Measurements from ENCODE around the gene EIF6.

Gene EIF6

DNA sequence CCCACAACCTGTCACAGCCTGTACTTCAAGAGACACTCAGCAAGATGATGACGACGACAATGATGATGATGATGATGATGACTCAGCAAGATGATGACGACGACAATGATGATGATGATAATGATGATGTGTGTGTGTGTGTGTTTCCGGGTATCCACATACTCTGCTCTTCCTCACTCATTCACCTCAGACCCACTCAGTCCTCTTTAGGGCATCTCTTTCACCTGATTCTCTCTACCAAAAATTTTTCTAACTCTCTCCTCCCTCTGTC, 1.2 kb upstream of the EIF6 start:
- DNase-seq = no peak
- in situ Hi-C loops (cut with HindIII; ENCODE audit: low pct_ligation_motif_present, low pct_unique_long_range_greater_than_20kb, low sequenced_read_pairs) = no loop called here

DNA sequence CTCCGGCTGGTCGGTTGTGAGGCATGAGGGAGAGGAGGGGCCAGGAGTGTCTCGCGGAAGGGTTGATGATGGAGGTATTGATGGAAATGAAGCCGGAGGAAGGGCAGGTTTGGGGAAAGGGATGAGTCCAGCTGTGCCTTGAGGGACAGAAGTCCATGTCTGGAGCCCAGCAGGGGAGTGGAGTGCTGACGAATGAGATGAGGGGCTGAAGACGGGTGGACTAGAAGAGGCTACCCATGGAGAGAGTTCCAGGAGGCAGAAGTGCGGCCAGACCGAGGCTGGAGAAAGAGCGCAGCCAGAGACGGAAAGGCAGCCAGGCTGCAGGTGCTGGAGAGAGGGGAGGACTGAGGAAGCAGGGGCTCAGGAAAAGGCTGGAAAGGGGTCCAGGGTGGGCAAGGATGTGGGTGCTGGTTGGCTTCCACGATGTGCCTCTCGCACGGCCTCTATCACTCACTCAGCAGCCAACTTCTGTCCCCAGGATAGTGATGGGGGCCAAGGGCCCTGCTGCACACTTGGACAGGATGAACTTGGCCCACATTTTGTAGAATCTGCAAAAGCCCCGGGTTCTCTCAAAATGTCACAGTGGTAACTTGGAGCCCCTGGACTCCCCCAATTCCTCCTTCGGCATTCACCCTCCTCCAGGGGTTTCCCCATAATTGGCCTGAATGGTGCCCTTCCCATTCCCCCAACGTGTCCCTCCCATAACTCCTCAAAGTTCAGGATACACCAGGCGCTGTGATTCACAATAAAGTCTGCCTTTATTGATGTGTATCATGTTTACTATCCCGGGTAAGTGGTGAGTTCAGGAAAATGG, 627 bp upstream of the EIF6 start:
- no peak for DNase-seq

DNA sequence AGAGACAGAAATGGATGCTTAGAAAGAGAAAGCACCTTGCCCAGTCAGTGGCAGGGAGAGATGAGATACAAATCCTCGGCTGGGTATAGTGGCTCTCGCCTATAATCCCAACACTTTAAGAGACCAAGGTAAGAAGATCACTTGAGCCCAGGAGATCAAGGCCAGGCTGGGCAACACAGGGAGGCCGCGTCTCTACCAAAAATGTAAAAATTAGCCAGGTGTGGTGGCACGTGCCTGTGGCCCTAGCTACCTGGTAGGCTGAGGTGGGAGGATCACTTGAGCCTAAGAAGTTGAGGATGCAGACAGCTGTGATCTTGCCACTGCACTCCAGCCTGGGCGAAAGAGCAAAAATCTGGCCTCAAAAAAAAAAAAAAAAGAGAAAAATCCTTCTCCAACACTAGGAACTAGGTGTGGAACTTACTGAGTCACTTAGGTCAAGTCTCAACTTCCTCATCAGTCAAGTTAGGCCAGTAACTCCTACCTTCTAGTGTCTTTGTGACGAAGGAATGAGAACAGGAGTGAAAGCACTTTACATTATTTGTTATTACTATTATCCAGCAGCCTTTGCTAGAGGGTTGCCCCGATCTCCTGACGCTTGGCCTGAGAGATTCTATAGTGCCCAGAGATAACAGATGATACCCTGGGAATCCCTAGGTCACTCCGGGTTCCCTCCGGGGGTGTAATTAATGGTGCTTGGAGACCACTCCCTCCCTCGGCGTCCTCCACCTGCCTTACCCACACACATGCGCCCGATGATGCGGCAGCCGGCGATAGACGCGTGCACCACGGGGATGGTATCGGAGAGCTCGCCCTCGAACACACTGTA, 918 bp downstream of the EIF6 start:
- in situ Hi-C loops (cut with HindIII; ENCODE audit: low pct_ligation_motif_present, low pct_unique_long_range_greater_than_20kb, low sequenced_read_pairs) = no loop called here
- DNase-seq = no peak

More for the DNA sequence above, 627 bp upstream of the EIF6 start:
- in situ Hi-C loops (cut with HindIII; ENCODE audit: low pct_ligation_motif_present, low pct_unique_long_range_greater_than_20kb, low sequenced_read_pairs) = no loop called here

DNA sequence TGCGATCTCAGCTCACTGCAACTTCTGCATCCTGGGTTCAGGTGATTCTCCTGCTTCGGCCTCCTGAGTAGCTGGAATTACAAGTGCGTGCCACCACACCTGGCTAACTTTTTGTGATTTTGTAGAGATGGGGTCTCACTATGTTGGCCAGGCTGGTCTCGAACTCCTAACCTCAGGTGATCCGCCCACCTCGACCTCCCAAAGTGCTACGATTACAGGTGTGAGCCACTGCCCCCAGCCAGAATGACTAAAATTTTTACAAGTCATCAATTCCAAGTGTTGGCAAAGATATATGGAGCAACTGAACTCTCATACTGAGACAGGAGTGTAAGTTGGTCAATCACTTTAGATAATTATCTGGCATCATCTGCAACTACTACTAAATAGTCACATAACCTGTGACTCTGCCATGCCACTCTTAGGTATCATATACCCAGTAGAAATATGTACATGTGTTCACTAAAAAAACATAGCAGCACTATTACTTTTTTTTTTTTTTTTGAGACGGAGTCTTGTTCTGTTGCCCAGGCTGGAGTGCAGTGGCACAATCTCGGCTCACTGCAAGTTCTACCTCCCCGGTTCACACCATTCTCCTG, 3.0 kb downstream of the EIF6 start:
- DNase-seq = no peak
- in situ Hi-C loops (cut with HindIII; ENCODE audit: low pct_ligation_motif_present, low pct_unique_long_range_greater_than_20kb, low sequenced_read_pairs) = no loop called here

DNA sequence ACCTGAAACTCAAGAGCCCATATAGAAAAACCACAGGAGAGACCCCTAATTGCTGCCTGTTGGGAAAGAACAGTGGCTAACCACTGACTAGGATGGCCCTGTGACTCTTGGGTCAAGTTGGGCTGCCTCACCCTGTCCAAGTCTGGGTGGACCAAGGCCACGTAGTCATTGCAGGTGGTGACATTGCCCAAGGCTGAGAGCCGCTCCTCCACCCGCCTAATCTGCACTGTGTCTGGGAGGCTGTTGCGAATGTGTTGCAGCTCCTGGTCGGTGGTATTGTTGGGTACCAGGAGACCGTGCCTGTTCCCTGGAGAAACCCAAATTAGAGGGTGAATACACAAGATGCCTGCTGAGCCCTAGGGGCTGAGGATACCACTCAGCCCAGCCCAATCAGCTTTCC, 4.0 kb downstream of the EIF6 start:
- in situ Hi-C loops (cut with HindIII; ENCODE audit: low pct_ligation_motif_present, low pct_unique_long_range_greater_than_20kb, low sequenced_read_pairs) = no loop called here
- no peak for DNase-seq

DNA sequence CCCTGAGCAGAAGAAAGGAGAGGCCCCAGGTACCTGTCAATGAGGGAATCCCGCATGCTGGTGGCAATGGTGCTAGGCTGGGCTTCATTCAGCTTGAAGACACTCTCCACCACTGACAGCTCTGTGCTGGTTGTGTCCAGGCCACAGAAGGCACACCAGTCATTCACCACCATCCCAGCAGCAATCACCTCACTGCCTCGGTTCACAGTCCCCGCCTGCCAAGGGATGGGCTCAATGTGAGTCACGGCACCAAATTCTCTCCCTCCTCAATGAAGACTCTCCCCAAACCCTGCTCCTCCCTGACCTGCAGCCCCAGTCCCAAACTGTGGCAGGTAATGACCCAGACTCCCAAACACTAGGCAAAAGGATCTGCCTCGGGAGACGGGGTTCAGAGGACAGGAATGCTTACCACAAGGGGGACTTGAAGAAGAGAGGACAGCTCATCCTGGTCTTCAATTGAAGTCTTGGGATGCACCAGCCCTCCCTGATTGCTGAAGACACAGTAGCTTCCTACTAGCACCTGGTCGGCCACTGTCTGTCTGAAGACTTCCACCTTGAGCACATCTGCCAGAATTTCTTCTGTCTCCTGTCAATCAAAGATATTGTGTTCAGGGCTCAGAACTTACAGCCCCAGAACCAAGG, 4.9 kb downstream of the EIF6 start:
- in situ Hi-C loops (cut with HindIII; ENCODE audit: low pct_ligation_motif_present, low pct_unique_long_range_greater_than_20kb, low sequenced_read_pairs) = no loop called here
- DNase-seq = no peak

DNA sequence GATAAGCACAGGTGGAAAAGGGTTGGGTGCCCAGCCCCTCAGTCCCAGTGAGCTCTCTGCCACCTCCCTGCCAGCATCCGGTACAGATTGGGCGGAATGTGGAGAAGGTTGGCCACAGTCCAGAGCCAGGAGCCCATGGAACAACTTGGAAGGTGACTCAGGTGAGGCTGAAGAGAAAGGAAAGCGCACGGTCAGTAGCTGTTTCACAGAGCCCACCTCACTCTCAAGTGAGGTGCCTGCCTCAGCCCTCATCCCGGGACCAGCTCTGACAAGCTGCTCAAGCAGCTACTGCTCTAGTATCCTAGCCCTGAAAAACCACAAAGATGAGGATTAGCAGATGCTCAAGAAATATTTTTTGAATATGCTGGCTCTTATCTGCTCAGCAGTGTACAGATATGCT, 5.5 kb downstream of the EIF6 start:
- in situ Hi-C loops (cut with HindIII; ENCODE audit: low pct_ligation_motif_present, low pct_unique_long_range_greater_than_20kb, low sequenced_read_pairs) = no loop called here
- no peak for DNase-seq

DNA sequence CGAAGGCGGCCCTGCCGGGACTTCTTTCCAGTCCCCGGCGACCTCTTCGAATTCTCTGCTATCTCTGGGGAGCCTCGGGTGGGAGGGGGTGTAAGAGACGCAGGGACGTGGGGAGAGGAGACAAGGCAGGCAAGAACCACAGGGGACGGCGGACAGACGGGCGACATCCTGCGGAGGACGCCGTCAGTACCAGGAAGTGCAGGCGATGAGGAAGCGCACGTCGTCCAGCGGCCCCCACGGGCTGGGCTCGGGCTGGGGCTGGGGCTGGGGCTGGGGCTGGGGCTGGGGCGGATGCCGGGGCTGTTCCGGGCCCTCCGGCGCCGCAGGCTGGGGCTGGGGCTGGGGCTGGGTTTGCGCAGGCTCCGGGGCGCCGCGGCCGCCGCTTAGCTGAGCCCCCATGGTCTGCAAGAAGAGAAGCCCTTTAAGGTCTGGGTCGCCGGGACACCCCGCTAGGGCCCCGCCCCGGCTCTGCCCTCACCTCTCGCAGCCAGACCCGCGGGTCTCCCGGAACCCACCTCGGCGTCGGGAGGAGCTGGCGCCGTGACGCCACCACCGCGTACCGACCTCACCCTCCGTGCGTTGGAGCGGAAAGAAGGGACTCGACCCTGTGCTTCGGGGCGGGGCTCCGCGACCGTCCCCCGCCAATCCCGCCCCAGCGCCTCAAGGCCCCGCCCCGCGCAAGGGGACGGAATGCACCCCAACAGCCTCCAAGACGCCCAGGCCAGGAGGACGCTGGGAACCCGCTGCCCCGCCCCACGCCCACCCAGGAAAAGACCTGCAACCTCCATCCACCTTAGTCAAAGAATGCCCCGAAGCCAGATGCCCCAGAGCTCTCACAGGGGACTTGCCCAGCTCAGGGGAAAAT, 6.8 kb downstream of the EIF6 start, which contains the start of gene MMP24OS:
Gene MMP24OS, minus strand, starts transcription at position 592 of the 865 bp plus-strand sequence. Its CDS starts 193 bp downstream, at position 399.
- DNase-seq = peak; percentile 90
- in situ Hi-C loops (cut with HindIII; ENCODE audit: low pct_ligation_motif_present, low pct_unique_long_range_greater_than_20kb, low sequenced_read_pairs) = no loop called here

DNA sequence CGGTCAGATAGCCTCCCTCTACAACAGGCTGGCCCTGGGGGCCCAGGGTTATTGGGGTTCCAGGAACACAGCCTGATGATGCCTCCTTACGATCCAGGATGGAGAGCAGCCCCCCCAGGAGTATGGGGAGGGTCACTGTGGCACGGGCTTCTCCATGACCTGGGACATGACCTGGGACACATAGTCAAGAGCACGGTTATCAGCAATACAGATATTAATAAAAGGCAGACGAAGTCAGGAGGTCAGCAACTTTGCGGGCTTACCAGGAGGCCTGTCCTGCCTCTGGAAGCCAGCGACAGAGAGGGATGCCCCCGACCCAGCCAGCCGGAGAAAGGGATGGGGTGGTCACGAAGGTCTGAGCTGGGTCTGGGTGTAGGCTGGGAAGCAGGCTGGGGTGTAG, 7.4 kb downstream of the EIF6 start:
- no peak for DNase-seq
- in situ Hi-C loops (cut with HindIII; ENCODE audit: low pct_ligation_motif_present, low pct_unique_long_range_greater_than_20kb, low sequenced_read_pairs) = no loop called here

DNA sequence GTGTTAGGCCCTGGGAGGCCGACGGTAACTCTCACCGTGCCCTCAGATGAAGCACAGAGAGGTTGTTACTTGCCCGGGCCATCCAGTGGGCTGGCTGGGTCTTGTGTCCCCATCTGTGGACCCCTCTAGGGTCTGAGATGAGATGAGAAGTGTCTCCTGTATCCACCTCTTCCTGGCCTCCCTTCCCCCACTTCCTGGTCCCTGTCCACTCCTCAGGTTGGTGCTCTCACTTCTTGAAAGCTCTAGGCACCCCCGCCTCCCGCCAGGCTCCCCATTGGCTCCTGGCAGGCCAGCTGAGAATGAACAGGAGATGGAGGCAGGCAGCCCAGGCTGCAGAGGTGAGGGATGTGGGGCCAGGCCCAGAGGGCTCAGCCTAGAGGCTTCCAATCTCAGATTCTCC, 8.2 kb downstream of the EIF6 start:
- DNase-seq = no peak
- in situ Hi-C loops (cut with HindIII; ENCODE audit: low pct_ligation_motif_present, low pct_unique_long_range_greater_than_20kb, low sequenced_read_pairs) = no loop called here

DNA sequence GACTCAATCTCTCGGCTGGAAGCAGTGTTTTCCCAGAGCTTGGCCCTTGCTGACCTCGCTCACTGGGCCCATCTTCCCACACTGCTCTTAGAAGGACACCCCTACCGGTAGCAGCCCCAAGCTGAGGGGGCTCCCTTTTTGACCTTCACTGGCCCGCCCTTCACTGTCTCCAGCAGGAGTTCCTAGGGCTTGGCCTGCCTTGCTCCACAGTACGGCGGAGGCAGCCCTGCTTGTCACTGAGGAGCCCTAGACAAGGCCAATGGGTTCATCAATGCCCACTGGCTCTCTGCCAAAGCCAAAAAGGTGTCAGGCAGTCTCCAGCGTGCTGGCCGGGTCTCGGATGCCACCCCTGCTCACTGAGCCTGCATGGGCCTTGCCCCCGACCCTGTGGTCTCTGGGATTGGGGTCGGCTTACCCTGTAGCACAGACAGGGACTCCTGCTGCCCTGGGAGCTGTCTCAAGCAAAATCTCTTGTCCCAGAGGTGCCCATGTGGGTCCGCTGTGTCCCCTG, 8.8 kb downstream of the EIF6 start:
- in situ Hi-C loops (cut with HindIII; ENCODE audit: low pct_ligation_motif_present, low pct_unique_long_range_greater_than_20kb, low sequenced_read_pairs) = no loop called here
- no peak for DNase-seq

DNA sequence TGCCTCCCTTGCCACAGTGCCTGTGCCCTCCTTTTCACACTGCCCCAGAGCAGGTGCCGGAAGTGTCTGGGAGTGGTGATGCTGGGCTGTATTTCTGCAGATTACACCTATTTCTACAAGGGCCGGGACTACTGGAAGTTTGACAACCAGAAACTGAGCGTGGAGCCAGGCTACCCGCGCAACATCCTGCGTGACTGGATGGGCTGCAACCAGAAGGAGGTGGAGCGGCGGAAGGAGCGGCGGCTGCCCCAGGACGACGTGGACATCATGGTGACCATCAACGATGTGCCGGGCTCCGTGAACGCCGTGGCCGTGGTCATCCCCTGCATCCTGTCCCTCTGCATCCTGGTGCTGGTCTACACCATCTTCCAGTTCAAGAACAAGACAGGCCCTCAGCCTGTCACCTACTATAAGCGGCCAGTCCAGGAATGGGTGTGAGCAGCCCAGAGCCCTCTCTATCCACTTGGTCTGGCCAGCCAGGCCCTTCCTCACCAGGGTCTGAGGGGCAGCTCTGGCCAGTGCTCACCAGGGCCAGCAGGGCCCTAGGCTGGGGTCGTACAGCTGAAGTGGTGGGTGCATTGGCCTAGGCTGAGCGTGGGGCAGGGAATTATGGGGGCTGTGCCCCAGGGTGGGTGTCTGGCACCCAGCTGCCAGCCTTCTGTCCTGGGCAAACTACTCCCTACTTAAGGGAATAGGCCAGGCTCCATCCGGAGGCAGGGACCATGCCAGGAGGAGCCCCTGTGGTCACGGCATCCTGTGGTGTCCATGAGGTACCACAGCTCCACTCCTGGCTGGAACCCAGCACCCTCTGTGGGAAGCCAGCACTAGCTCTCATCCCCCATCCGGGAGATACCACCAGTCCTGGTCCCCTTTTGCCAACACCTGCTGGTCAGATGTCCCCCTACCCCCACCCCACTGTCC, 10.1 kb downstream of the EIF6 start:
- in situ Hi-C loops (cut with HindIII; ENCODE audit: low pct_ligation_motif_present, low pct_unique_long_range_greater_than_20kb, low sequenced_read_pairs) = no loop called here
- no peak for DNase-seq

DNA sequence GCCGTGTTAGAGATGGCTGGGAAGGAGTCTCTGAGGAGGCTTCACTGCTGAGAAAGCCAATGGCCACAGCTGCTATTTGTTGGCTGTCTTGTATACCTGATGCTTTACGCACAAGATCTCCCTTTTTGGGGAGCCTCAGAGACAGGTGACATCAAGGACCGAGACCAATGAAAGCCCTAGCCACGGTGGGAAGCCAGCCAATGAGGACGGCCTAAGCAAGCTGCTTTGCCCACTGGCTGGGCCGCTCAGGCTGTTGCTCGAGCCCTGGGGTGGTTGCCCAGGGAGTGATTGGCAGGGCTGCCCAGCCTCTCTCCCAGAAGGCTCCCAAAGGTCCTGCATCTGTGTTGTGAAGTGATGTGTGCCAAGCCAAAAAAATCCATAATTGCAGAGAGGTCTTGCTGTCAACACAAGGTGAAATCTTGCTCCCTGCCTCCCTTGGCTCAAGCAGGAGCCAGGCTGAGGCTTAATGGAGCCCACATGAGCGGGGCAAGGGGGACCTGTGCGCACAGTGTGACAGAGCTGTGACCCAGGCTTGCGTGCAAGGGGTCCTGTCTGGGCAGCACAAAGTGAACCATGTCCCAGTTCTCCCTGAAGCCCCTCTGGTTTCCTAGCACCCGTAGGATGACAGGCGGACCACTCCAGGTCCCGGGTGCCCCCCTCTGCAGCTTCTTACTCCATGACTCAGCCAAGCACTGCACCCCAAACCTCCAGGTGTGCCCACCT, 11.0 kb downstream of the EIF6 start:
- in situ Hi-C loops (cut with HindIII; ENCODE audit: low pct_ligation_motif_present, low pct_unique_long_range_greater_than_20kb, low sequenced_read_pairs) = no loop called here

DNA sequence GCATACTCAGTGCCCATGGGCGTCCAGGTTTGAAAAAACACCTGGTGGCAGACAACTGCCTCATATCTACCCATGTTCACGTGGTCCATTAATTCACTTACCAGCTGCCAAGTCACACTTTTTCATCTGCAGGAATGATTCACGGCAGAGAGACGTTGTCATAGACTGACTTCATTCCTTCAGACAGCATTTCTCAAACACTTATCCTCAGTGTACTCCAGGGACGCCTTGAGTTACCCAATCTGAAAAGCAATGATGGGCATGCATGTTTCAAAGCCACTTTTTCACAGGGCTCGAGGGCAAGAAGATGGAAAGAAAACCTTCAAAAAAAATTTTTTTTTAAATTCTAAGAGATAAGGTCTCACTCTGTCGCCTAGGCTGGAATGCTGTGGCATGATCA, 12.7 kb downstream of the EIF6 start:
- in situ Hi-C loops (cut with HindIII; ENCODE audit: low pct_ligation_motif_present, low pct_unique_long_range_greater_than_20kb, low sequenced_read_pairs) = no loop called here
- DNase-seq = peak; percentile 52

More for the DNA sequence above, 11.0 kb downstream of the EIF6 start:
- DNase-seq = no peak

DNA sequence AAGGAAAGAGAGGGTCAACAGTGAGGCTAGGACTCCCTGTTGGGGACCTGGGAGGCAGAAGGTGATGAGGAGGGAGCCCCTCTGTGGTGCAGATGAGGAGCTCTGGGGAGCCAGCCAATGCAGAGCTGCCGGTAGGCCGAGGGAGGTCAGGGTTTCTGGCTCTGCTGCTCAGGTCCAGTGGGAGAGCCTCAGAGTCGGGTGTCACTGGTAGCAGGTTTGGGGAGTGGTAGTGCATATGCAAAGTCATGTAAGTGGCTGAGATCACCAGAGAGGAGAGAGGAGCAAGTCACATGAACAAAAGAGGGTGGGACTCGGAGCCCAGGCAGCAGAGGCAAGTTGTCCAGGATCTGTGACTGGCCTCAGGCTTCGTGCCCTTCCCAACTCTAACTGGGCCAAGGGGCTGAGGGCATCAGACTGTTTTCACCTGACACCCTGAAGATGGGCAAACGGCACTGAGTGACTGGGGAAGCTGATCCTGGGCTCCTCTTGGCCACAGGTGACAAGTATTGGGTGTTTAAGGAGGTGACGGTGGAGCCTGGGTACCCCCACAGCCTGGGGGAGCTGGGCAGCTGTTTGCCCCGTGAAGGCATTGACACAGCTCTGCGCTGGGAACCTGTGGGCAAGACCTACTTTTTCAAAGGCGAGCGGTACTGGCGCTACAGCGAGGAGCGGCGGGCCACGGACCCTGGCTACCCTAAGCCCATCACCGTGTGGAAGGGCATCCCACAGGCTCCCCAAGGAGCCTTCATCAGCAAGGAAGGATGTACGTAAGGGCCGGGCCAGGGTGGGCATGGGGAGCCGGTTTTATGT, 13.3 kb downstream of the EIF6 start:
- no peak for DNase-seq
- in situ Hi-C loops (cut with HindIII; ENCODE audit: low pct_ligation_motif_present, low pct_unique_long_range_greater_than_20kb, low sequenced_read_pairs) = no loop called here

Measured in ACHN (cell line).